Dedifferentiated amniotic fluid mesenchymal stem cell (primary cell): ENCODE measurements around the gene DEPP1.
A peak's percentile ranks its signal among the peaks of the same experiment; 100 is the strongest.

ENCODE experiments used
- DNase-seq: peaks from one replicate; pipeline ENCODE4 v3.0.0-alpha.2; 2016; ENCODE audit errors: extremely low spot score

DEPP1 gene

DNA sequence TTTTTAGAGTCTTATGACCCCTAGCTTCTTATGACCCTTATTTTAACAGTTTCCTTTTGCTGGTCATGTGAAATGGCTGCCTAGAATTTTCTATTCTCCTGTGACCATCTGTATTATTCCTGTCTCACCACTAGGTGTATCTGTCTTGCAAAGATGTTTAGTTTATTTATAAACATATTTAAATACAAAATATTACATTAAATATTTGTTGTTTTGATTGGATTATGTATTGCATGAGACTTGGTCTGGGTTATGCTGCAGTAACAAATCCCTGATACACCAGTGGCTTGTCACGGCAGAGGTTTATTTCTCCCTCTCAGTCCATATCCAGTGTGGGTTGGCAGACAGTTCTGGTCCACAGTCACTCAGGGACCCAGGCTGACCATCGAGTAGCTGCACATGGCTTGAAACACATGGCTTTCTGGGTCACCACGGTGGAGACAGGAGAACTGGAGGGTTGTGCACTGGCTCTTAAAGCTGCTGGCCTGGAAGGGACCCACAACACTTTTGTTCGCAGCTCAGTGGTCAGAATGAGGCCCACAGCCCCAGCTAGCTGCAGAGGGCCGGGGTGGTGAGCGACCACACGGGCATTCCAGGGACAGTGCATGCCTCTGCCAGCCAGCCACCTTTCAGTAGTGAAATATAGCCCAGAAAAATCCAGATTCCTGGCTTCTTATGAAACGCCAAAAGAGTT is 11.6 kb downstream of the DEPP1 start:
- no peak for DNase-seq

DNA sequence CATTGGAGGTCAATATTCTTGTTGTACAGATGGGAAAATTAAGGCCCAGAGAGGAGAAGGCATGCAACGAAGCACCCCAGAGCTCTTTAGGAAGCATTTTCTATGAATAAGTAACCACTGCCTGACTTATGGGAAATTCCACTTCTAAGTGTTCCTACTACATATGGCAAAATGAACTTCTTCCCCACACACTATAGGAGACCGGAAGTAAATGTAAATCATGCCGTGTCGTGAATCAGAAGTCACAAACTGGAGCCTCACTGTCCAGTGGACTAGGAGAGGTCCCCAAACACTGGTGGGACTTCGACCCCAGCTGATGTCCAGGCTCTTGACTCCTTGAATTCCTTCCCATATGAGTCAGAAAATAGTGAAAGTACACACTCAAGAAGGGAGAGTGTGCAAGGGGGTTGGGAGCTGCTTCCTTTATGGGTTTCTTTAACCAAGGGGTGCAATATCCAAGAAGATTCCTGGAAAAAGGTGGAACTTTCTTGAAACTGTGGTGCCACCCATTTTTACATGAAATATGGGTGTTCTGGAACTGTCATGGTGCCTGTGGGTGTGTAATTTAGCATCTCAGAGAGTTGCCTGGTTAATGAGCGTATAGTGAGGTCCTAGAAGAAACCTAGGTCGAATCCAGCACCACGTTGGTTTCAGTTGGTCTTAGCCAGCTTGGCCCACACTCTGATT is 12.3 kb downstream of the DEPP1 start:
- no peak for DNase-seq

DNA sequence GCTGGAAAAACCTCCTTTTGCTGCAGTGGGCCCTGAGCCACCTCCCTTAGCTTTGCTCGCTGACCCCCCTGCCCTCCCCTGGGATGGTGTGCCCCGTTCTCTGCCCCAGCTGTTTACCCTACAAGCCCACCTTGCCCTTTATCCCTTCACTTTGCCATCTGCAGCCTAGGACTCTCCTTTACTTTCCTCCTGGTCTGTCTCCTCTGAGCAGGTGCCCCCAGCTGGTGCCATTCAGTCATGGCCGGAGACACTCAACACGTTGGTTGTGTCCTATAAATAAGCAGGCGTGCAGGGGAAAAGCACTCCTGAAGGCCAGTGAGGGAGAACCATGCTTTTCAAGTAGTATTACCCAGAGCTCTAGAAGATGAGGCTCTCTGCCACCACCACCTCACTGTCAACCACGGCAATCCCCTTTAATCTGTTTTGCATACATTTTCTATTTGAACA is 12.9 kb downstream of the DEPP1 start:
- no peak for DNase-seq

DNA sequence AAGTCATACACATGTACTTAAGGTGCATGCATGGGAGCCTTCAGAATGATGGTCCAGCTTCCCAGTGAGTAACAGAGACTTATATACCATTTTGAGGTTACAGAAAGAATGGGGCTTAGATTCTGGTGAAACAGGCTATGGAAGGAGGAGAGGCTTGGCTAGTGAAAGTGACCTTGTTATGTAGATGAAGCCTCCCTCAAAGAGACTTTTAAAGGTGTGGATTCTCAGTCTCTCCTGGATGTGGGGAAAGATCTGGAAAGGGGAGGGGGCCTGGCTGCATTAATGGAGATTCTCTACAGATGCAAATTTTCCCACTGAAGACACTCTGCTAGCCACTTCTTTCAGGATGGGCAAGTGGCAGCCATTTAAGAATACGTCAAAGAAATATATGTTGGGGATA is 13.5 kb downstream of the DEPP1 start:
- no peak for DNase-seq

DNA sequence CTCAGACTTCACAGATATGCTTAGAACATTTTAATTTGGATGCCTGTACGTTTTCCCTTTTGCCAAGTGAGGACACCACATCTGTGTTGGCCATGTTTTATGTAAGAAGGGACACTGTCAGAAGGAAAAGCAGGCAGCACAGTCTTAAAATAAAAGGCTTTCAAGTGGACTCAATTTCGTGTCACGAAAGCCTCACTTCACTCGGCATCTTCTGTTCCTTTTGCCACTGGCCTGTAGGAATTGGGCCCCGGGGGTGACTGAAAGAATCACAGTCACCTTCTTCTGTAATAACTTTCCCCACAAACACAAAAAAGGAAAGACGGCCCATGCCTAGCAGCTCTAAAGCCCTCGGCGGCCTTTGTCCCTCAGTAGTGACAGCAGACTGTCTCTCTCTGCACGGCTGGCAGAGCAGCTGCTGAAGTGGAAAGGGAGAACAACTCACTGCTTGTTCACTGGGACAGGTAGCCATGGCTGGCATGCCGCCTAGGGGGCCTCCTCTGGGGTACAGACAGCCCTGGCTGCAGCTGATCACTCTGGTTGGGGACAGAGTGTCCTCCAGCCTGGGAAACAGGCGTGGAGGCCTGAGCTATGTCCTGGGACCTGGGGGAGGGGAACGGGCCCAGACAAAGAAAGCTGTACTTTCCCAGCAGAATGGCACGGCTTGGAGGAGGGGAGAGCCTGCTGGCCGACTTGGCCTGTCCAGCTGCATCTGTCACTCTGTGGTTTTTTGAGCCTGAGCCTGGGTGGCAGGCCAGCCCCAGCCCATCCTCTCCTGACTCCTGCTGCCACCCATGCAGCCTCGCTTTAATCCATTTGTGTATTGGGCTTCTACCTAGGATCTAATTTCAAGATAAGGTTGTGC is 14.6 kb downstream of the DEPP1 start:
- no peak for DNase-seq

DNA sequence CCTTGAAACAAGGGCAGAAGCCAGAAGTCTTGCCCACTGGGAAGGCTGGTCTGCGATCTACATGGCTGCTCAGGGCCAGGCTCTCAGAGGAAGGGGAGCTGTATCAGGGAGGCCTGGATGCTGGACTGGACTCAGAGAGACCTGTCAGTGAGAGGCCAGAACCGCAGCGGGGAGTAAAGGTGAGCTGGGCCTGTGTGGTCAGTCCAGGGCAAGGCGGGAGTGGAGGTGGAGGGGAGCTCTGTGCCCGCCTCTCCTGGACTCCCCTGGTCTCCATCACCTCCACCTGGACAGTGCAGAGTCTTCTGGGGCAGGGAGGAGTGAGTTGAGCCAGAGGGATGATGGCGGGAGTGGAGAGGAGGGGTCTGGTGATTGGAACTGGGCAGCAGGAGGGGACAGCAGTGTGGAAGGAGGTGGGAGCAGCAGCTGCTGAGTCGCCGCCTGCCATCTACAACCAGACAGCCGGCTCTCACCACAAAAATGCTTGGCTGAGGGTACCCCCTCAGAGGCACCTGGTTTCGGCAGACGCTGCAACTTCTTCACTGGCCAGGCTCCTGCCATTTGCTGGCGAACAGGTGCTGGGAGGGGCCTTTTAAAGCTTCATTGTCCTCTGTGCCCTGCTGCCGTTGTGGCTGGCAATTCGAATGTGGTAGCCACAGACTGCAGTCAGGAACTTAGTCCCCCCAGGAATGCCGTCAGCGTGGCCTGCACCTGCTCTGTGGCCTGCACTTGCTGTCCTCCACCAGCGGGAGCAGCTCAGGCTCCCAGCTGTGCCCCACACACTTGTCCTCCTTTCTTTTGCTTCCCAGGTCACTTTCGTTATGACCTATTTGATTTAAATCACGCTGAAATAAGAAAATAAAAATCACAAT is 15.5 kb downstream of the DEPP1 start:
- DNase-seq, result no peak

DNA sequence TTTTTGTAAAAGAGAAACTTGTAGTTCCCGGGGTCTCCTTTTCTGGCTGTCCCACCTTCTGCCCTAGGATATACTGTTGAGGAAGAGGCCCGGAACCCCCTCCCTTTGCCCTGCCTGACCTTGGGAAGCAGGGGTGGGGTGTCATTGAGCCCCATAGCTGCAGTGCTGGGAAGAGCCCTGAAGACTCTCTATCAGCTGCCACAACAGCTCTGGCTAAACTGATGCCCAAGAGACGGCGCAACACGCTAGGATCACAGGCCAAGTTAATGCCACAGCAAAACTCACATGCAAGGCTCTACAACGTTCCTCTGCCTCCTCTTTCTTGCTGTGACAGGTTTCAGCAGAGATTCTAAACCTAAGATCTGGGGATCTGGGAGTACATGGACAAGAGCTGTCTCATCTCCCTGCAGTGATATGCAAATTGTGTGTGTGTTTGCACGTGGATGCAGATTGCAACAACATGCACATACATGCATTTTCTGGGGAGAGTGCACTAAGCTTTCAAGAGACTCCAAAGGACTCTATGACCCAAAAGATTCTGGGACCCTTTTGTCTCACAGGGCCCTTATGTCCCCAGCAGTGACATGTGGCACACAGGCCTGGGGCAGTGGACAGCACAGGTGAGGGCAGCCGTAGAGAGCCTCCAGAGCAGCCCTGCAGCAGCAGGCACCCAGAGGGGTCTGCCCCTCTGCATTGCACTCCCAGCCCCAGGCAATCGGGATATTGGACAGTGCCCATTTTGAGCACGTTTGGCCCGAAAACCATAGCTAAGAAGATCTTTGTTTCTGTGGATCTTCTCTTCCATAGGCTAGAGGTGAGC is 16.5 kb downstream of the DEPP1 start:
- DNase-seq, result no peak

DNA sequence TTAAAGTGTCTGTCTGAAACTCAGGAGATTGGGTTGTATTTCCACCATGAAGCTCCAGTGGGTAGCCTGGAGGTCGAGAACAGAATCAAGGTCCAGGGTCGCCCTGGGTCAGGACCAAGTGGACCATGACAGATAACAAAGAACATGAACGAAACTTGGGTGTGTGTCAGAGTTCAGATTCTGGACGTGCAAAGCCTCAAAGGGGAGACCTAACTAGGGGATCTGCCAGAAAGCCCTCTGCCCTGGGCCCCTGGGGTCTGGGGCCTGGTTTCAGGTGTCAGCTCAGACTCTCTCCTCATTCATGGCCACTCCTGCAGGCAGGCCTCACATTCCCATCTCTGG is 17.4 kb downstream of the DEPP1 start:
- DNase-seq, result no peak

DNA sequence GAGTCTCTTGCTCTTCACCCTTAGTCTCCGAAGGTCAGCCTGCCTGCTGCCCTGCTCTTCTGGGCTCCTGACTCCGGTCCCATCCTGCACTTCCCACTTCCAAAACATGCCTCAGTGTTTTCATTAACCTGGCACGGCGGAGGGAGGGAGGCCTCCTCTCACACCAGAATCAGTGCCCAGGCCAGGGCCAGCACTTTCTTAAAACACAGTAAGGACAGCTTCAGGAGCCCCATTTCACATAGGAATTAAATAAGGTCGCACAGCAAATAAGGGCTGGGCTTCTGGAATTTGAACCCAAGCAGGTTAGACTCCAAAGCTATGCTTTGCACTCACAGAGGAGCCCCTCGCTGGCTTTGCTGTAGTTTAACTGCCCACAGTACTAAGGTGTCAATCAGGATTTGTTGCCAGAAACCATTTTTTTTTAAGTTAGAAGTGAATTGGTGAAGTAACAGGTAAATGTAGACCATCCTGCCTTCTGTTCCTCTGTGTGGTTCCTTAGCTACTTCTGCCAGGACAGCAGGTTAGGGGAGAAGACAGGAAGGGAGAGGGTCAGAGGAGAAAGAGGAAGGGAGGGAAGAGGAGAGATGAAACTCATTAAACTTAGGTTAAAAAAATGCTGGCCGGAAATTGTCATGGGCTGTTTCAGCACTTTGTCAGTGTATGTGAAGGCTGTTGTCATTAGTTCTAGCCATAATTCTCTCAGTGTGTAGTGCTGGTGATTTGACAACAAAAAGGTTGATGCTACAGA is 18.0 kb downstream of the DEPP1 start:
- no peak for DNase-seq

DNA sequence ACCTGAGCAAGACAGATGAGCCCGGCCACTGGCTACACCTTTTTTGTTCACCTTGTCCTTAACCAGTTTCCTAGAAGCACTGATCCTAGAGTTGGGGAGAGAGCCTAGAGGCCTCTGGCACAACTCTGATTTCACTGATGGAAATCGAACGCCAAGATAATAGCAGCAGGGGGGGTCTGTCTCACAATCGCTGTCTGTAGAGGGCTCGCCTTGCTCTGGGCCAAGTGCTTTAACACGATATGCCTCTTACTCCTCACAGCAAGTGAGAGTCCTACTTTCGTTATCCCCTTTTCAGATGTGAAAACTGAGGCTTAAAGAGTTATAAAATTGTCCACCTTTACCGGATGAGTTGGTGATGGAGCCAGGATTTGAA is 18.5 kb downstream of the DEPP1 start:
- DNase-seq, result no peak

DNA sequence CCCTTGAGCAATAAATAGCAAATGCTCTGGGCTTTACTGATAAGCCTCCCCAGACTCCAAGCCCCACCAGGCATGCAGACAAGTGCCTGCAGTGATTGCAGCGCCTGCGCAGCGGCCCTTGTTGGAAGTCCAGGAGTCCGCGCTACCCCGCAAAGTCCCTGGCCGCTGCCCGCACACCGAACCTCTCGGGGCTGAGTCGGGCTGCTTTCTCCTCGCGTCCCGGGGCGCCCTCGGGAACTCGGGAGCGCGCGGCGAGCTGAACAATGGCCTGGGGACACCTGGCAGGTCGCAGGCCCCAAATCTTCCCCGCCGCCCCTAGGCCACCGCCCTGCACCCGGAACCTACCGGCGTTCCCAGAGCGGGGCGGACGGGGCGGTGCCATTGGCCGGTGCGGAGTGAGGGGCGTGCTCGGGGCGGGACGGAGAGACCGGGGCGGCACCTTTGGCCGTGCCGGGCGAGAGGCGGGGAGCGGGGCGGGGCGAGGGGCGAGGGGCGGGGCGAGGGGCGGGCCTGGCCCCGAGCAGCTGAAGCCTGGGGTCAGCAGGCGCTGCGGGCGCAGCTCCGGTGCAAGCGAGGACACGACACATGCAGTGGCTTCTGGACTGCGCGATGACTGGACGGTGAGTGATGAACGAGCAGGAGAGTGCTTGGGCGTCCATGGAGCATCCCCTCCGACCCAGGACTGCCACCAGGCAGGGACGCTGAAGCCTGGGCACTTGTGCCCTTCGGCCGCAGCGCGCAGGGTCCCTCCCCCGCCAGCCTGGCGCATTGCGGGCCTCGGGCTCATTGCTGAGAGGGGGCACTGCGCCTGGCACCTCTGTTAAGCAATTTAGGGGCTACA is 19.1 kb downstream of the DEPP1 start, which contains the start of gene RASSF4:
Gene RASSF4 (plus strand): TSS at position 556 of the 841 bp plus-strand sequence. CDS start 10,401 bp downstream, outside the sequence.
- peak; percentile 56 for DNase-seq

DNA sequence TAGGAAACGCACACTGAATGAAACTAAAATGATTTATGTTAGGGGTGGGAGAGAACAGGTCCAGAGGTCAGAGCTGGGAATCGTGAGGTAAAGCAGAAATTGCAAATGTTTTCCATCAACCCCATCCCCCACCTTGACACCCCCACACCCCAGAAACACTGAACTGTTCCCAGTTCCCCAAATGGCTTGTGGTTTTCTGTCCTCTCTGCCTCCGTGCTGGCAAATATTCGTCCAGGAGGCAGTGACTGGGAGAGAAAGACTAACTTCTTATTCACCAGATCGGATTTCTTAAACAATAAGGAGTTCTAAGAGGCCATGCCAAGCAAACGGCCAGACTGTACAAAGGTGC is 19.7 kb downstream of the DEPP1 start:
- DNase-seq, result no peak

DNA sequence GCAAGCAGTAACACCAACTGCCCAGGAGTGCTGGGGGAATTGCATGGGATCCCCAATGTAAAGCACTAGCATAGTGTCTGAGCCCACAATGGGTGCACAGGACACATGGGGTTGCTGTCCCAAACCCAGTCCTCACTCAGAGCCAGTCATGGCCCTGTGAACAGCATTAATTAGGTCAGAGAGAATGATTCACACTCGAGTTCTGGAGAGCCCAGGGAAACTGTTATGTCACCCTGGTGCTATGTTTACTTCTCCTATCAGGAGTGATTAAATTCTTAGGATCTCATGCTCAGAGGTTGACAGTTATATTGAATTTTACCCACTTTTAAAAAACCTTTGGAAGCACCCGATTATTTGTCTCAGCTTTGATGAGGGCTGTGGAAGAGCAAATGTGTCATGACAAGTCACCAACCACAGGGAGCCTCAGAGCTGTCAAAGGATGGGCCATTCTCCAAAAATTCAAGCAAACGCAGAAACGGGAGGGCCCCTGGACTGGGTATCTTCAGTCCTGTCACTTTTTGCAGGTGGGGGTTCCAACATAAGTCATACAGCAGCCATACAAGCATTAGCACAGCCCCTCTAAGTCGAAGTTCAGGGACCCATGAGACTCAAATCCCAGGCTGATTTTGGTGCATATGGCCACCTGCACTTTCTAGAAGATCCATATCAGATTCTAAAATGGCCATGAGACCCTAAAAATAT is 20.3 kb downstream of the DEPP1 start:
- DNase-seq, result no peak

DNA sequence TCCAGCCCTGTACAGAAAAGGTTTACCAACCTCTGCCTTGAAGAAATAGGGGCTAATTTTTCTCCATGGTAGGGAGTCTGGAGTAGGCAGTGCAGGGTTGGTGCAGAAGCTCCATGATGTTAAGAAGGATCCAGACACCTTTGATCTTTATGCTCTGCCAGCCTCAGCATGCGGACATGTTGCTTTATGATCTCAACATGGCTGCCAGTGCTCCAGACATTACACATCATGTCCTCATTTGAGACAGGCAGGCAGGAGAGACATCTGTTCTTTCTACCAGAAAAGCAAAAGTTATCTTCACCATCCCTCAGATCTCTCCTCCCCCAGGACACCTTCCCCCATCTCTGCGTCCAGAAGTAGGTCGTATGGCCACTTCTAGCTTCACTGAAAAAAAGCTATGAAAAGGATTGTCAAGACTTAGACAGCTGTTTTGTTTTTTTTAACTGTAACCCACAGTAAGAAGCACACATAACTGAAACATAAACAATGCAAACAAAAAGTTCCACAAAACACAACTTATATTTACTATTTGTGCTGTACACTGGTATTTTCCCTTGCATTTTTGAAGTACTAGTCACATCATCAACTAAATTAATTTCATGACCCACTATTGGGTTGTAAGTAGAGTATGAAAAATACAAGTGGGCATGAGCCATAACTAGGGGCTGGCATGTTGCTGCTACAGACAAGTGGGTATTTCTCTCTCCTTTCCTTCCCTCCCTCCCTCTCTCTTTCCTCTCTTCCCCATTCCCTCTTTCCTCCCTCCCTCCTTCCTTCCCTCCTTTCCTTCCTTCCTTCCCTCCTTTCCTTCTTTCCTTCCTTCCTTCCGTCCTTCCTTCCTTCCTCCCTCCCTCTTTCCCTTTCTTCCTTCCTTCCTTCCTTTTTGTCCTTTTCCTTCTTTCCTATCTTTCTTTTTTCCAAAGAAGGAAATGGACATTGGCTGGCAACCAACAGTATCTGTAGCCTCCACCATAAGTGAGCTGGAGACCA is 21.6 kb downstream of the DEPP1 start:
- DNase-seq, result no peak

DNA sequence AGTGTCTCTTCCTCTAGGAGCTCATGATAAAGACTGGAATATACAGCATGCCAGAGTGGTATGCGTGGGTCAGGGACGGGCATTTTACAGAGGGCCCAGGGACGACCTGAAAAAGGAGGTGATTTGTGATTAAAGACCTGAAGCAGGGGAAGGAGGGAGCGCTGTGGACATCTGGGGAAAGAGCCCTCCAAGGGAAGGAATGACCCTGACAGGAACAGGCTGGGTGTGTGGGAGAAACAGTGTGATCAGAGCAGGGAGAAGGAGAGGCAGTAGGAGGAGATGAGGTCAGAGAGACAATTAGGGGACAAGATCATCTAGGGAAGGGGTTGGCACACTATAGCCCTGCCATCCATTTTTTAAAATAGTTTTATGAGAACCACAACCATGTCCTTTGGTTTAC is 22.4 kb downstream of the DEPP1 start:
- DNase-seq, result no peak

DNA sequence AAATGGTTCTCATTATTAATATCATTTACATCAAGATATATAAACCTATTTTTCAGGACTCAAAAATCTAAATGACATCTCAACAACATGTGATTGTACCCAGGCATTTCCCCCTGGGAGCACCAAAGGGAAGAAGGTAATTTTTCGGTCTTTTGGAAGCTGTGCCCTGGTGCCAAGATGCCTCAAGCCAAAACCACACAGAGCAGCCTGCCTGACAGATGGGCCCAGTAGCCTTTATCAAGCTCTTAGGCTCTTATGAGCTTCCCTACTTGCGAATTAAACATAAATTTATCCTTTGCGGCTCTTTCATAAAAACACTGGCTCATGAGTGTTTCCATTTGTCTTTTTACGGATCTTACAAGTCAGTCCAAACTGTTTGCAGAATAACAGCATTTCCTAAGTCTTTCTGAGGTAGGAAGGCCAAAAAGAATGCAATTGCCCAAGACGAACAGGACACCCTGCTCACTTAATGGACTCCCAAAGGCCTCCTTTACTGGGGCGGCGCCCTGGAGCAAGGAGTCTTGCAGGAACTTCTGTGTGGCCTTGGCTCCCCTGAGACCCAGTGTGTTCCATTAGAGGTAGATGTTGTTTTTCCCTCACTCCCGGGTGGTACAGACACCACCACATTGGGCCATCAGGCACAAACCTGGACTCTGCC is 23.1 kb downstream of the DEPP1 start:
- no peak for DNase-seq

DNA sequence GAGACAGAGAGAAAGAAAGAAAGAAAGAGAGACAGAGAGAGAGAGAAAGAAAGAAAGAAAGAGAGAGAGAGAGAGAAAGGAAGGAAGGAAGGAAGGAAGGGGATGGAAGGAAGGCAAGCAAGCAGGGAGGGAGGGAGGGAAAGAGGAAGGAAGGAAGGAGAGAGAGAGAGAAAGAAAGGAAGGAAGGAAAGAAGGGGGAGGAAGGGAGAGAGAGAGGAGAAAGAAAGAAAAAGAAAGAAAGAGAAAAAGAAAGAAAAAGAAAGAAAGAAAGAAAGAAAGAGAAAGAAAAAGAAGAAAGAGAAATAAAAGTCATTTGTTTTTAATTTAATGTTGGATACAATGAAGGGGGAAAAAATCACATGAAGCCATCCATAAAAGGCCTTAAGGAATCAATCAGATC is 23.6 kb downstream of the DEPP1 start:
- no peak for DNase-seq
